GM12878 (cell line): ENCODE results near the gene WDR17. TPM values are rescaled to one million over a fixed set of nuclear protein-coding genes. Genes with fewer than 3 reads are reported as not detected.

Experiments
- ATAC-seq: fragments of 200-7000 bp; cut with Tn5 transposase; 3 replicates; pipeline ENCODE4 v1.9.1; 2020; ENCODE audit warnings: mild to moderate bottlenecking, moderate library complexity
- BruUV-seq: library from RNA; stranded (reverse); fragments of 400-500 nt; replicated peaks from 2 replicates; lab custom pipeline; 2021; lab: Mats Ljungman, UMichigan
- CTCF ChIA-PET: fragments of 300-600 bp; sonication (Branson Sonifier 250); formaldehyde crosslinking; extraction: SDS; loops from one replicate; lab custom pipeline; 2021; ENCODE audit warnings: inconsistent platforms; lab: Yijun Ruan, JAX
- POLR2A ChIA-PET: fragments of 350-600 bp; formaldehyde crosslinking; extraction: SDS; loops from one replicate; lab custom pipeline; 2021; ENCODE audit warnings: inconsistent platforms; lab: Charles Lee
- RAD21 ChIA-PET: fragments of 300-600 bp; sonication (Branson Sonifier 250); formaldehyde crosslinking; loops from one replicate; lab custom pipeline; 2023; ENCODE audit warnings: antibody characterized with exemption; ENCODE audit not compliant: unreplicated experiment; lab: Charles Lee
- SMC1A ChIA-PET: fragments of 300-600 bp; sonication (Branson Sonifier 250); formaldehyde crosslinking; loops from one replicate; lab custom pipeline; 2023; ENCODE audit not compliant: unreplicated experiment, uncharacterized antibody; lab: Charles Lee
- DNase-seq: peaks from one replicate; pipeline ENCODE4 v3.0.0-alpha.2; 2011; ENCODE audit warnings: low read depth, low spot score
- FAIRE-seq: peaks from 3 replicates; lab custom pipeline; 2011; peaks lifted over from hg19 to GRCh38; lab: Jason Lieb, UNC
- H2AFZ ChIP-seq: 2 replicates; pipeline ENCODE4 v1.6.0; 2011; ENCODE audit warnings: low read depth, low read length, control low read depth; ENCODE audit not compliant: control insufficient read depth
- H3K27ac ChIP-seq: 2 replicates; pipeline ENCODE4 v1.5.1; 2011; ENCODE audit warnings: control low read depth; ENCODE audit not compliant: control insufficient read depth, insufficient read depth
- H3K27me3 ChIP-seq, 2 experiments: replicated peaks in 1 of 2; 2 replicates each; pipeline versions ENCODE4 v1.6.0 to v1.6.1; 2011; ENCODE audit warnings: low read length in 1 of 2; ENCODE audit not compliant: control insufficient read depth in 2 of 2, insufficient read depth in 2 of 2
- H3K36me3 ChIP-seq, 2 experiments: 2 replicates each; pipeline ENCODE4 v1.5.1; 2011; ENCODE audit warnings: low read length in 1 of 2; ENCODE audit not compliant: control insufficient read depth in 2 of 2, insufficient read depth in 2 of 2
- H3K4me1 ChIP-seq: 2 replicates; pipeline ENCODE4 v1.6.1; 2011; ENCODE audit warnings: mild to moderate bottlenecking, low read length, moderate library complexity, mixed read lengths; ENCODE audit not compliant: control insufficient read depth, insufficient read depth
- H3K4me2 ChIP-seq: 2 replicates; pipeline ENCODE4 v1.6.0; 2011; ENCODE audit warnings: control low read depth; ENCODE audit not compliant: control insufficient read depth, insufficient read depth
- H3K4me3 ChIP-seq: fragments of 200-600 bp; sonication (generic); 2 replicates; pipeline ENCODE4 v1.5.1; 2016
- H3K79me2 ChIP-seq: 2 replicates; pipeline ENCODE4 v1.6.0; 2011; ENCODE audit warnings: low read length; ENCODE audit not compliant: control insufficient read depth, insufficient read depth
- H3K9ac ChIP-seq: 2 replicates; pipeline ENCODE4 v1.8.0; 2011; ENCODE audit warnings: low read length, control low read depth, mixed read lengths; ENCODE audit not compliant: control insufficient read depth, insufficient read depth
- H3K9me3 ChIP-seq: replicated peaks from 3 replicates; pipeline ENCODE4 v1.5.1; 2011; ENCODE audit warnings: mild to moderate bottlenecking, low read length; ENCODE audit not compliant: control insufficient read depth, insufficient read depth
- H4K20me1 ChIP-seq: 2 replicates; pipeline ENCODE4 v1.6.0; 2011; ENCODE audit not compliant: control insufficient read depth, insufficient read depth
- ETV6 ChIP-seq, 2 experiments: fragments of 450-650 bp in 1 of 2; IDR thresholded peaks in 1 of 2; conservative IDR thresholded peaks in 1 of 2; 2 replicates each; pipeline ENCODE4 v1.6.1; 2014; ENCODE audit warnings: antibody characterized with exemption in 1 of 2, borderline replicate concordance in 1 of 2, low read depth in 1 of 2, mild to moderate bottlenecking in 1 of 2, moderate library complexity in 1 of 2
- KAT2A ChIP-seq: conservative IDR thresholded peaks from 2 replicates; pipeline ENCODE4 v1.6.1; 2011; ENCODE audit warnings: low read depth, low read length; ENCODE audit not compliant: control insufficient read depth
- NR2C1 ChIP-seq: fragments of 450-650 bp; IDR thresholded peaks from 2 replicates; pipeline ENCODE4 v1.6.1; 2017; ENCODE audit warnings: antibody characterized with exemption, mild to moderate bottlenecking, moderate library complexity
- NR2C2 ChIP-seq: IDR thresholded peaks from 2 replicates; pipeline ENCODE4 v1.6.1; 2011; ENCODE audit warnings: borderline replicate concordance, low read depth; ENCODE audit not compliant: control insufficient read depth, insufficient read length
- TBL1XR1 ChIP-seq: IDR thresholded peaks from 2 replicates; pipeline ENCODE4 v1.6.1; 2012; ENCODE audit warnings: low read depth, low read length, improper control_type of control experiment
- ZNF622 ChIP-seq: fragments of 450-650 bp; IDR thresholded peaks from 2 replicates; pipeline ENCODE4 v1.6.1; 2017; ENCODE audit warnings: mild to moderate bottlenecking, inconsistent platforms
- ZZZ3 ChIP-seq: IDR thresholded peaks from 2 replicates; pipeline ENCODE4 v1.6.1; 2011; ENCODE audit warnings: low read depth; ENCODE audit not compliant: control insufficient read depth, insufficient read length
- WGBS: methylation state at CpG from one replicate; pipeline ENCODE4 v1.1.6; 2016; ENCODE audit warnings: low lambda C conversion rate; ENCODE audit not compliant: insufficient replicate concordance, insufficient coverage; ENCODE audit errors: missing lambda C conversion rate; 5-methylcytosine and 5-hydroxymethylcytosine counted together
- in situ Hi-C: fragments of 300-500 bp; cut with MboI; formaldehyde crosslinking; loops from 9 replicates; pipeline ENCODE4 v1.14.3; 2018; ENCODE audit warnings: mixed read lengths
- intact Hi-C: fragments of 100-400 bp; cut with micrococcal nuclease; formaldehyde crosslinking; loops from one replicate; pipeline ENCODE4 v1.14.2; 2022; ENCODE audit not compliant: unreplicated experiment
- polyA plus RNA-seq, 11 experiments: library from polyadenylated mRNA; depleted of rRNA in 4 of 11; unstranded in 6 of 11; stranded (reverse) in 5 of 11; fragments of >200 nt; fragmentation: Nextera tagmentation in 4 of 11; fragmentation: Illumina TruSeq in 1 of 11; extraction: Ambion mirVana in 4 of 11; extraction: Trizol in 1 of 11; gene quantifications; 1 replicate in 1 of 11; 2 replicates in 10 of 11; pipeline versions ENCODE4 v1.2.1 to v1.2.3, GENCODE V29; 2011 to 2016; ENCODE audit warnings: inconsistent platforms in 2 of 11, missing spikeins in 2 of 11, low read depth in 1 of 11
- total RNA-seq, 4 experiments: library from RNA; depleted of rRNA in 3 of 4; stranded (reverse); fragments of >200 nt in 3 of 4; fragmentation: Illumina TruSeq in 1 of 4; extraction: Trizol in 1 of 4; gene quantifications; 2 replicates each; pipeline versions ENCODE4 v1.2.1 to v1.2.3, GENCODE V29; 2013 to 2021
- TF ChIP-seq, protein P1 (sequence below): IDR thresholded peaks from 2 replicates; pipeline ENCODE4 v1.6.1; 2011; ENCODE audit warnings: mild to moderate bottlenecking, low read depth, low read length, moderate library complexity; ENCODE audit not compliant: insufficient replicate concordance
- TF ChIP-seq, protein P2 (sequence below): fragments of 450-650 bp; IDR thresholded peaks from 2 replicates; pipeline ENCODE4 v1.6.1; 2017; ENCODE audit warnings: borderline replicate concordance
- TF ChIP-seq, protein P3 (sequence below): IDR thresholded peaks from 2 replicates; pipeline ENCODE4 v1.6.1; 2011; ENCODE audit warnings: borderline replicate concordance, low read depth, mild to moderate bottlenecking, moderate library complexity, mixed read lengths, low read length; ENCODE audit not compliant: insufficient read depth; ENCODE audit errors: extremely low read length

Gene WDR17
- total and polyA plus RNA-seq, 10 of the 15 experiments (the other 5 are each of a cell fraction or from before 2014, with no cell fraction given), result 0.43 to 3.8 (median 2.8) TPM

DNA sequence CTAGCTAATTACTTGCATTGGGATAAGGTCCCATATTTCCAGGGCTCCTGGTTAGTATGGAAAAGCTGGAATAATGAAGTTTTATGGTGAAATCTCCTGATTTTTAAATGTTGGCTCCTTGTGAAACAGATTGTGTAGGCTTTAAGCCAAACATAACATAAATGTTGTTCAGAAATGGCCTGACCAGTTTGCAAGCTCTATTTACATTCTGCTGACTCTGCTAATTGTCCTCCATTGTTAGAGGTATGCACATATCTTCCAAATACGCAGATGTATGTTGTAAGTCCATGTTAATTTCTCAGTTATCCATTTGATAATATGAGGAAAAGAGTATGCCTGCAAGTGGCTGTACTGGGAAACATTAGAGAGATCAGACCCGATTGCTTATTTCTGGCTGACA is 11.9 kb upstream of the WDR17 start:
- SMC1A ChIA-PET, result interaction anchor here (0.9 to 3.7 kb wide), 5 partner anchors 18 to 104 kb away, joined by 3 to 14 read pairs (median 5); no protein-coding TSS in a partner anchor
- Histone ChIP-seq H3K9ac (no peak overlapping the region), H4K20me1 (no peaks in the 10 kb centered on the region), H3K4me3 (no peak overlapping the region), H3K27ac (no peak overlapping the region), H3K27me3 (no peaks in the 10 kb centered on the region), H3K4me1 (peaks cover 11% of the 10 kb centered on the region), H3K36me3 (no peaks in the 10 kb centered on the region), H2AFZ (no peak overlapping the region), H3K9me3 (no peaks in the 10 kb centered on the region), H3K4me2 (no peak overlapping the region), H3K79me2 (no peaks in the 10 kb centered on the region)
- BruUV-seq, result no TSS peak
- TF ChIP-seq ZNF622 (no peak), NR2C2 (no peak), KAT2A (no peak), NR2C1 (no peak), ETV6 (conservative IDR thresholded peaks at IDR 0.05 in 1 of 2, IDR thresholded peaks at IDR 0.05 in 1 of 2; ENCODE audit: borderline replicate concordance in 1 of 2, low read depth in 1 of 2) (no peak), TBL1XR1 (no peak), ZZZ3 (no peak)
- TF ChIP-seq, protein P1, sequence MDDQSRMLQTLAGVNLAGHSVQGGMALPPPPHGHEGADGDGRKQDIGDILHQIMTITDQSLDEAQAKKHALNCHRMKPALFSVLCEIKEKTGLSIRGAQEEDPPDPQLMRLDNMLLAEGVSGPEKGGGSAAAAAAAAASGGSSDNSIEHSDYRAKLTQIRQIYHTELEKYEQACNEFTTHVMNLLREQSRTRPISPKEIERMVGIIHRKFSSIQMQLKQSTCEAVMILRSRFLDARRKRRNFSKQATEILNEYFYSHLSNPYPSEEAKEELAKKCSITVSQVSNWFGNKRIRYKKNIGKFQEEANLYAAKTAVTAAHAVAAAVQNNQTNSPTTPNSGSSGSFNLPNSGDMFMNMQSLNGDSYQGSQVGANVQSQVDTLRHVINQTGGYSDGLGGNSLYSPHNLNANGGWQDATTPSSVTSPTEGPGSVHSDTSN, result no peak
- TF ChIP-seq, protein P2, sequence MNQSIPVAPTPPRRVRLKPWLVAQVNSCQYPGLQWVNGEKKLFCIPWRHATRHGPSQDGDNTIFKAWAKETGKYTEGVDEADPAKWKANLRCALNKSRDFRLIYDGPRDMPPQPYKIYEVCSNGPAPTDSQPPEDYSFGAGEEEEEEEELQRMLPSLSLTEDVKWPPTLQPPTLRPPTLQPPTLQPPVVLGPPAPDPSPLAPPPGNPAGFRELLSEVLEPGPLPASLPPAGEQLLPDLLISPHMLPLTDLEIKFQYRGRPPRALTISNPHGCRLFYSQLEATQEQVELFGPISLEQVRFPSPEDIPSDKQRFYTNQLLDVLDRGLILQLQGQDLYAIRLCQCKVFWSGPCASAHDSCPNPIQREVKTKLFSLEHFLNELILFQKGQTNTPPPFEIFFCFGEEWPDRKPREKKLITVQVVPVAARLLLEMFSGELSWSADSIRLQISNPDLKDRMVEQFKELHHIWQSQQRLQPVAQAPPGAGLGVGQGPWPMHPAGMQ, result no peak
- TF ChIP-seq, protein P3, sequence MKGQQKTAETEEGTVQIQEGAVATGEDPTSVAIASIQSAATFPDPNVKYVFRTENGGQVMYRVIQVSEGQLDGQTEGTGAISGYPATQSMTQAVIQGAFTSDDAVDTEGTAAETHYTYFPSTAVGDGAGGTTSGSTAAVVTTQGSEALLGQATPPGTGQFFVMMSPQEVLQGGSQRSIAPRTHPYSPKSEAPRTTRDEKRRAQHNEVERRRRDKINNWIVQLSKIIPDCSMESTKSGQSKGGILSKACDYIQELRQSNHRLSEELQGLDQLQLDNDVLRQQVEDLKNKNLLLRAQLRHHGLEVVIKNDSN, result no peak
- POLR2A ChIA-PET, result interaction anchor here (0.5 kb wide), 1 partner anchor 8 kb away, joined by 3 read pairs; no protein-coding TSS in a partner anchor
- CTCF ChIA-PET, result interaction anchor here (1.3 to 4.4 kb wide), 4 partner anchors 18 to 104 kb away, joined by 4 to 30 read pairs (median 6); no protein-coding TSS in a partner anchor
- no peak for DNase-seq
- ATAC-seq, result no peak
- FAIRE-seq, result no peak
- WGBS, result 97% methylated on average over 2 of the region's 2 CpGs
- intact Hi-C loops (no loop called here), in situ Hi-C loops (no loop called here)
- RAD21 ChIA-PET, result interaction anchor here (1.4 to 2.9 kb wide), 3 partner anchors 58 to 106 kb away, joined by 3 to 8 read pairs (median 4); no protein-coding TSS in a partner anchor
